HepG2 (cell line): ENCODE results near the gene UBE2G2. TPM values are rescaled to one million over a fixed set of nuclear protein-coding genes. Genes with fewer than 3 reads are reported as not detected.

Experiments used
- ETV6 ChIP-seq: sonication (generic); formaldehyde crosslinking; conservative IDR thresholded peaks from 2 replicates; pipeline ENCODE4 v1.4.0; 2020; ENCODE audit warnings: missing genetic modification reagents
- FOXA3 ChIP-seq: IDR thresholded peaks from 2 replicates; pipeline ENCODE4 v1.6.1; 2016; ENCODE audit warnings: missing genetic modification reagents, missing compliant biosample characterization
- HCFC1 ChIP-seq: fragments of 150-350 bp; IDR thresholded peaks from 2 replicates; pipeline ENCODE4 v1.6.1; 2014; ENCODE audit warnings: low read depth, low read length
- HHEX ChIP-seq: IDR thresholded peaks from 2 replicates; pipeline ENCODE4 v1.6.1; 2016; ENCODE audit warnings: control low read depth
- KAT8 ChIP-seq: IDR thresholded peaks from 2 replicates; pipeline ENCODE4 v1.6.1; 2016; ENCODE audit warnings: missing genetic modification reagents, missing compliant biosample characterization
- MXD4 ChIP-seq: IDR thresholded peaks from 2 replicates; pipeline ENCODE4 v1.6.1; 2016; ENCODE audit warnings: mild to moderate bottlenecking, missing biosample characterization, missing genetic modification reagents
- NAIF1 ChIP-seq: sonication (generic); formaldehyde crosslinking; IDR thresholded peaks from 2 replicates; pipeline ENCODE4 v1.5.0; 2020; ENCODE audit warnings: mild to moderate bottlenecking, missing genetic modification reagents, borderline replicate concordance
- NRL ChIP-seq: sonication (generic); formaldehyde crosslinking; IDR thresholded peaks from 2 replicates; pipeline ENCODE4 v1.5.0; 2020; ENCODE audit warnings: missing genetic modification reagents, mild to moderate bottlenecking, moderate library complexity, borderline replicate concordance
- PHF5A ChIP-seq: IDR thresholded peaks from one replicate; pipeline ENCODE4 v1.6.1; 2018; ENCODE audit warnings: low read depth, missing genetic modification reagents; ENCODE audit not compliant: unreplicated experiment
- RAD21 ChIP-seq: fragments of 450-650 bp; formaldehyde crosslinking; IDR thresholded peaks from 2 replicates; pipeline ENCODE4 v1.5.0; 2020; ENCODE audit warnings: mild to moderate bottlenecking
- SNAPC2 ChIP-seq: sonication (generic); formaldehyde crosslinking; IDR thresholded peaks from 2 replicates; pipeline ENCODE4 v1.8.1; 2022; ENCODE audit warnings: mild to moderate bottlenecking, missing genetic modification reagents
- THAP11 ChIP-seq: IDR thresholded peaks from 2 replicates; pipeline ENCODE4 v1.6.1; 2016; ENCODE audit warnings: missing biosample characterization, missing genetic modification reagents
- ZFY ChIP-seq: sonication (generic); formaldehyde crosslinking; IDR thresholded peaks from 2 replicates; pipeline ENCODE4 v1.4.0; 2020; ENCODE audit warnings: missing genetic modification reagents
- ZNF430 ChIP-seq: sonication (generic); formaldehyde crosslinking; IDR thresholded peaks from 2 replicates; pipeline ENCODE4 v1.9.0; 2021; ENCODE audit warnings: mild to moderate bottlenecking, missing genetic modification reagents
- ZNF460 ChIP-seq: sonication (generic); formaldehyde crosslinking; IDR thresholded peaks from 2 replicates; pipeline ENCODE4 v1.5.1; 2020; ENCODE audit warnings: missing genetic modification reagents, mild to moderate bottlenecking, borderline replicate concordance
- ZNF552 ChIP-seq: sonication (generic); formaldehyde crosslinking; IDR thresholded peaks from 2 replicates; pipeline ENCODE4 v1.9.0; 2022; ENCODE audit warnings: missing genetic modification reagents, mild to moderate bottlenecking, borderline replicate concordance
- ZNF607 ChIP-seq: sonication (generic); formaldehyde crosslinking; IDR thresholded peaks from 2 replicates; pipeline ENCODE4 v1.5.1; 2020; ENCODE audit warnings: missing genetic modification reagents, mild to moderate bottlenecking, borderline replicate concordance
- ZNF850 ChIP-seq: sonication (generic); formaldehyde crosslinking; conservative IDR thresholded peaks from 2 replicates; pipeline ENCODE4 v1.9.0; 2021; ENCODE audit warnings: mild to moderate bottlenecking, missing genetic modification reagents
- polyA plus RNA-seq, 8 experiments: library from polyadenylated mRNA; depleted of rRNA in 3 of 8; stranded (reverse) in 7 of 8; unstranded in 1 of 8; fragments of >200 nt; fragmentation: Illumina TruSeq in 4 of 8; extraction: Trizol in 4 of 8; gene quantifications; 2 replicates each; pipeline versions ENCODE4 v1.2.1 to v1.2.3, GENCODE V29; 2011 to 2016; ENCODE audit warnings: low read depth in 4 of 8, missing spikeins in 1 of 8, mixed read lengths in 1 of 8; ENCODE audit not compliant: insufficient read depth in 1 of 8
- total RNA-seq, 5 experiments: library from RNA; depleted of rRNA; stranded (reverse); fragments of >200 nt; fragmentation: Illumina TruSeq; extraction: Trizol; gene quantifications; 2 replicates each; pipeline ENCODE4 v1.2.3, GENCODE V29; 2016; ENCODE audit warnings: low read depth in 1 of 5
- TF ChIP-seq, protein P1 (sequence below): IDR thresholded peaks from 2 replicates; pipeline ENCODE4 v1.6.1; 2016; ENCODE audit warnings: low read depth, control low read depth
- TF ChIP-seq, protein P2 (sequence below): IDR thresholded peaks from 2 replicates; pipeline ENCODE4 v1.6.1; 2016
- TF ChIP-seq, protein P3 (sequence below): sonication (generic); formaldehyde crosslinking; IDR thresholded peaks from 2 replicates; pipeline ENCODE4 v1.8.0; 2022; ENCODE audit warnings: mild to moderate bottlenecking, missing genetic modification reagents, moderate library complexity
- TF ChIP-seq, protein P4 (sequence below): sonication (generic); formaldehyde crosslinking; IDR thresholded peaks from 2 replicates; pipeline ENCODE4 v1.4.0; 2020; ENCODE audit warnings: mild to moderate bottlenecking, missing genetic modification reagents, borderline replicate concordance
- TF ChIP-seq, protein P5 (sequence below): sonication (generic); formaldehyde crosslinking; conservative IDR thresholded peaks from 2 replicates; pipeline ENCODE4 v1.4.0; 2020; ENCODE audit warnings: missing genetic modification reagents

Gene UBE2G2
- total and polyA plus RNA-seq, 2 of the 13 experiments (the other 11 are each of a cell fraction or from before 2014, with no cell fraction given), result 55.4 to 92.0 TPM

DNA sequence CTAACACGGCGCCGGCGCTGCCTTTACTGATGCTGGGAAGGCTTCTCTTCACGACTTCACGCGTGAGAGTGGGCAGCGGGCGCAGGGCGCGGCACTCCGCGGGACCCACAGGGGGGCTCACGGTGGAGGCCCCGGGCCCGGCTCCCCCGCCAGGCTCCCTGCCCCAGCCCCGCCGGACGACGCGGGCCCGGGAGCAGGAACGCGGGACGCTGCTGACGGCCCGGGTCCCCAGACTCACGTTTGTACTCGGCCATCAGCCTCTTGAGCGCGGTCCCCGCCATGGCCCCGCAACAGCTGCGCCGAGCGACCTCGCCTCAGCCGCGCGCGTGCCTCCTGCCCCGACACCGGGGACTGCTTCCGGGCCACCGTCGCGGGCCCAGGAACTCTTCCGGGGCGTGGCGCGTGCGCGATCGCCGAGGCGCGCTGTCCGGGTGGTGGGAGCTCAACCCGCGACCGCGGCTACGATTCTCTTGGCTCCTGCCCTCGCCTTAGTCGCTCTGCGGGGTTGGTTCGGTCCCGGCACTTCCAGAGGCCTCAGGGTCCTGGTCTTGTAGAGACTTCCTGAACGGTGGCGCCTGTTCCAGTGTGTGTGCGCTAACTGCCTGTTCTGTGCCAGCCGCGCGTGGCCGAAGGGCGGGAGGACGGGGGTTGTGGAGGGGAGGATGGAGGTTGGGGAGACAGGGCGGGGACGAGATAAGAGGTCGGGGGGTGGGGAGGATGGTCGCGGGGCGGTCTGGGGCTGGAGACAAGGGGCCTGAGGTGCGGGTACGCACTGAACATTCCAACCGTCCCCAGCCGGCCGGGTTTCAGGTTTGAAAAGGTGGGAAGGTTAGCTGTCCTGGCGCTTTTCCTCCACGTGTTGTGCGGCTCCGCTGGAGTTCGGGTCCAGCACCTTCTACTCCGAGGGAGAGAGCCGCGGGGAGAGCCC is at the start of gene UBE2G2 (continued):
- TF ChIP-seq, protein P1, sequence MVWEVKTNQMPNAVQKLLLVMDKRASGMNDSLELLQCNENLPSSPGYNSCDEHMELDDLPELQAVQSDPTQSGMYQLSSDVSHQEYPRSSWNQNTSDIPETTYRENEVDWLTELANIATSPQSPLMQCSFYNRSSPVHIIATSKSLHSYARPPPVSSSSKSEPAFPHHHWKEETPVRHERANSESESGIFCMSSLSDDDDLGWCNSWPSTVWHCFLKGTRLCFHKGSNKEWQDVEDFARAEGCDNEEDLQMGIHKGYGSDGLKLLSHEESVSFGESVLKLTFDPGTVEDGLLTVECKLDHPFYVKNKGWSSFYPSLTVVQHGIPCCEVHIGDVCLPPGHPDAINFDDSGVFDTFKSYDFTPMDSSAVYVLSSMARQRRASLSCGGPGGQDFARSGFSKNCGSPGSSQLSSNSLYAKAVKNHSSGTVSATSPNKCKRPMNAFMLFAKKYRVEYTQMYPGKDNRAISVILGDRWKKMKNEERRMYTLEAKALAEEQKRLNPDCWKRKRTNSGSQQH (CRISPR knock-in tag), result no peak
- peak; percentile 91 for TF ChIP-seq ZNF607
- TF ChIP-seq, protein P2, sequence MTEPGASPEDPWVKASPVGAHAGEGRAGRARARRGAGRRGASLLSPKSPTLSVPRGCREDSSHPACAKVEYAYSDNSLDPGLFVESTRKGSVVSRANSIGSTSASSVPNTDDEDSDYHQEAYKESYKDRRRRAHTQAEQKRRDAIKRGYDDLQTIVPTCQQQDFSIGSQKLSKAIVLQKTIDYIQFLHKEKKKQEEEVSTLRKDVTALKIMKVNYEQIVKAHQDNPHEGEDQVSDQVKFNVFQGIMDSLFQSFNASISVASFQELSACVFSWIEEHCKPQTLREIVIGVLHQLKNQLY (CRISPR knock-in tag), result no peak; the same call in 1 of the 2 replicates
- peak; percentile 92 for TF ChIP-seq THAP11 (CRISPR knock-in tag)
- TF ChIP-seq RAD21 (CRISPR knock-in tag), result peak; percentile 58
- TF ChIP-seq HHEX (CRISPR knock-in tag), result no peak
- no peak for TF ChIP-seq ZNF460 (CRISPR knock-in tag)
- peak; percentile 65; the same call in 1 of the 2 replicates for TF ChIP-seq NAIF1
- no peak for TF ChIP-seq SNAPC2 (CRISPR knock-in tag)
- TF ChIP-seq, protein P3, sequence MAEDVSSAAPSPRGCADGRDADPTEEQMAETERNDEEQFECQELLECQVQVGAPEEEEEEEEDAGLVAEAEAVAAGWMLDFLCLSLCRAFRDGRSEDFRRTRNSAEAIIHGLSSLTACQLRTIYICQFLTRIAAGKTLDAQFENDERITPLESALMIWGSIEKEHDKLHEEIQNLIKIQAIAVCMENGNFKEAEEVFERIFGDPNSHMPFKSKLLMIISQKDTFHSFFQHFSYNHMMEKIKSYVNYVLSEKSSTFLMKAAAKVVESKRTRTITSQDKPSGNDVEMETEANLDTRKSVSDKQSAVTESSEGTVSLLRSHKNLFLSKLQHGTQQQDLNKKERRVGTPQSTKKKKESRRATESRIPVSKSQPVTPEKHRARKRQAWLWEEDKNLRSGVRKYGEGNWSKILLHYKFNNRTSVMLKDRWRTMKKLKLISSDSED (CRISPR knock-in tag), result no peak
- TF ChIP-seq KAT8 (CRISPR knock-in tag), result peak; percentile 87
- peak; percentile 23; the same call in 1 of the 2 replicates for TF ChIP-seq ZNF552 (CRISPR knock-in tag)
- TF ChIP-seq ZNF850, result 0 out of 2 replicates have a peak, but pooled peaks have one; percentile 25
- TF ChIP-seq ZNF430 (CRISPR knock-in tag), result 0 out of 2 replicates have a peak, but pooled peaks have one; percentile 45
- peak; percentile 83 for TF ChIP-seq ZFY (CRISPR knock-in tag)
- TF ChIP-seq HCFC1, result peak; percentile 63; the same call in 1 of the 2 replicates
- TF ChIP-seq, protein P4, sequence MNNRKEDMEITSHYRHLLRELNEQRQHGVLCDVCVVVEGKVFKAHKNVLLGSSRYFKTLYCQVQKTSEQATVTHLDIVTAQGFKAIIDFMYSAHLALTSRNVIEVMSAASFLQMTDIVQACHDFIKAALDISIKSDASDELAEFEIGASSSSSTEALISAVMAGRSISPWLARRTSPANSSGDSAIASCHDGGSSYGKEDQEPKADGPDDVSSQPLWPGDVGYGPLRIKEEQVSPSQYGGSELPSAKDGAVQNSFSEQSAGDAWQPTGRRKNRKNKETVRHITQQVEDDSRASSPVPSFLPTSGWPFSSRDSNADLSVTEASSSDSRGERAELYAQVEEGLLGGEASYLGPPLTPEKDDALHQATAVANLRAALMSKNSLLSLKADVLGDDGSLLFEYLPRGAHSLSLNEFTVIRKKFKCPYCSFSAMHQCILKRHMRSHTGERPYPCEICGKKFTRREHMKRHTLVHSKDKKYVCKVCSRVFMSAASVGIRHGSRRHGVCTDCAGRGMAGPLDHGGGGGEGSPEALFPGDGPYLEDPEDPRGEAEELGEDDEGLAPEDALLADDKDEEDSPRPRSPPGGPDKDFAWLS (CRISPR knock-in tag), result no peak
- TF ChIP-seq, protein P5, sequence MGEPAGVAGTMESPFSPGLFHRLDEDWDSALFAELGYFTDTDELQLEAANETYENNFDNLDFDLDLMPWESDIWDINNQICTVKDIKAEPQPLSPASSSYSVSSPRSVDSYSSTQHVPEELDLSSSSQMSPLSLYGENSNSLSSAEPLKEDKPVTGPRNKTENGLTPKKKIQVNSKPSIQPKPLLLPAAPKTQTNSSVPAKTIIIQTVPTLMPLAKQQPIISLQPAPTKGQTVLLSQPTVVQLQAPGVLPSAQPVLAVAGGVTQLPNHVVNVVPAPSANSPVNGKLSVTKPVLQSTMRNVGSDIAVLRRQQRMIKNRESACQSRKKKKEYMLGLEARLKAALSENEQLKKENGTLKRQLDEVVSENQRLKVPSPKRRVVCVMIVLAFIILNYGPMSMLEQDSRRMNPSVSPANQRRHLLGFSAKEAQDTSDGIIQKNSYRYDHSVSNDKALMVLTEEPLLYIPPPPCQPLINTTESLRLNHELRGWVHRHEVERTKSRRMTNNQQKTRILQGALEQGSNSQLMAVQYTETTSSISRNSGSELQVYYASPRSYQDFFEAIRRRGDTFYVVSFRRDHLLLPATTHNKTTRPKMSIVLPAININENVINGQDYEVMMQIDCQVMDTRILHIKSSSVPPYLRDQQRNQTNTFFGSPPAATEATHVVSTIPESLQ (CRISPR knock-in tag), result no peak
- no peak for TF ChIP-seq PHF5A (CRISPR knock-in tag)
- TF ChIP-seq FOXA3 (CRISPR knock-in tag), result peak; percentile 22; the same call in 1 of the 2 replicates
- peak; percentile 32; the same call in 1 of the 2 replicates for TF ChIP-seq NRL (CRISPR knock-in tag)
- TF ChIP-seq MXD4 (CRISPR knock-in tag), result peak; percentile 98
- TF ChIP-seq ETV6 (CRISPR knock-in tag), result 0 out of 2 replicates have a peak, but pooled peaks have one; percentile 20
